Panc1 (cell line): ENCODE data around the gene LRRC49. TPM values are rescaled to one million over a fixed set of nuclear protein-coding genes. Genes with fewer than 3 reads are reported as not detected.
"Not testable (repeated sequence)": the region's sequence is repeated elsewhere in the genome, so short reads cannot be mapped to it uniquely, and the experiment has no call there.

Experiments used
- ATAC-seq: fragments of 200-7000 bp; cut with Tn5 transposase; 2 replicates; pipeline ENCODE4 v1.9.1; 2020; ENCODE audit warnings: mild to moderate bottlenecking, moderate library complexity
- BruUV-seq: library from RNA; stranded (reverse); fragments of 400-500 nt; replicated peaks from 2 replicates; lab custom pipeline; 2021; lab: Mats Ljungman, UMichigan
- CTCF ChIA-PET: fragments of 300-600 bp; sonication (Branson Sonifier 250); formaldehyde crosslinking; loops from one replicate; lab custom pipeline; 2022; ENCODE audit warnings: antibody characterized with exemption; lab: Charles Lee
- POLR2A ChIA-PET: fragments of 300-600 bp; sonication (Branson Sonifier 250); formaldehyde crosslinking; loops from one replicate; lab custom pipeline; 2022; ENCODE audit warnings: antibody characterized with exemption; lab: Charles Lee
- DNase-seq: peaks from one replicate; pipeline ENCODE4 v3.0.0-alpha.2; 2010; ENCODE audit warnings: low read depth, low spot score
- H3K27ac ChIP-seq: 2 replicates; pipeline ENCODE4 v1.5.1; 2011; ENCODE audit warnings: mild to moderate bottlenecking, low read length, inconsistent platforms
- H3K27me3 ChIP-seq: fragments of 200-500 bp; sonication (Bioruptor generic); 2 replicates; pipeline ENCODE4 v1.6.0; 2014; ENCODE audit warnings: low read length, inconsistent platforms; ENCODE audit not compliant: control insufficient read depth, insufficient read depth
- H3K36me3 ChIP-seq: fragments of 200-500 bp; sonication (Bioruptor generic); 2 replicates; pipeline ENCODE4 v1.5.1; 2014; ENCODE audit warnings: inconsistent platforms, mild to moderate bottlenecking, low read length, moderate library complexity; ENCODE audit not compliant: control insufficient read depth, insufficient read depth
- H3K4me1 ChIP-seq: 2 replicates; pipeline ENCODE4 v1.5.1; 2011; ENCODE audit warnings: inconsistent platforms, mild to moderate bottlenecking, low read length, moderate library complexity; ENCODE audit not compliant: control insufficient read depth, insufficient read depth
- H3K4me3 ChIP-seq, 2 experiments: 2 replicates each; pipeline ENCODE4 v1.5.1; 2011 to 2012; ENCODE audit warnings: low read depth in 2 of 2, low read length in 2 of 2, mild to moderate bottlenecking in 2 of 2, inconsistent platforms in 1 of 2, moderate library complexity in 1 of 2
- H3K9me3 ChIP-seq: fragments of 200-500 bp; sonication (Bioruptor generic); 2 replicates; pipeline ENCODE4 v1.5.1; 2014; ENCODE audit warnings: low read depth, mild to moderate bottlenecking, inconsistent platforms, low read length, moderate library complexity; ENCODE audit not compliant: control insufficient read depth, insufficient read depth
- POLR2AphosphoS5 ChIP-seq: IDR thresholded peaks from 2 replicates; pipeline ENCODE4 v1.6.1; 2012; ENCODE audit warnings: mild to moderate bottlenecking, low read depth, low read length, moderate library complexity
- SIN3A ChIP-seq: IDR thresholded peaks from 2 replicates; pipeline ENCODE4 v1.6.1; 2012; ENCODE audit warnings: low read depth, mild to moderate bottlenecking, low read length, moderate library complexity, borderline replicate concordance; ENCODE audit not compliant: insufficient read depth
- TCF7L2 ChIP-seq: IDR thresholded peaks from 2 replicates; pipeline ENCODE4 v1.6.1; 2011; ENCODE audit warnings: mild to moderate bottlenecking, low read depth, low read length, inconsistent platforms
- in situ Hi-C: cut with HindIII; loops from 2 replicates; pipeline ENCODE4 v1.10.0; 2016; ENCODE audit warnings: low sequenced_read_pairs, low pct_unique_long_range_greater_than_20kb
- intact Hi-C: fragments of 100-400 bp; cut with micrococcal nuclease; formaldehyde crosslinking; loops from one replicate; pipeline ENCODE4 v1.10.0; 2022; ENCODE audit not compliant: unreplicated experiment
- total RNA-seq: library from RNA; stranded (reverse); gene quantifications from one replicate; pipeline ENCODE4 v1.2.1, GENCODE V29; 2021; ENCODE audit not compliant: unreplicated experiment
- TF ChIP-seq, protein P1 (sequence below): fragments of 450-650 bp; IDR thresholded peaks from 2 replicates; pipeline ENCODE4 v1.5.1; 2017; ENCODE audit warnings: mild to moderate bottlenecking
- TF ChIP-seq, protein P2 (sequence below), 2 experiments: IDR thresholded peaks; 2 replicates each; pipeline ENCODE4 v1.6.1; 2011 to 2012; ENCODE audit warnings: low read depth in 2 of 2, control low read depth in 1 of 2, low read length in 1 of 2, mild to moderate bottlenecking in 1 of 2, moderate library complexity in 1 of 2; ENCODE audit not compliant: insufficient read depth in 1 of 2

Gene LRRC49
- total RNA-seq, 1 experiment from 2014 or later = 8.3 TPM

- intact Hi-C loops = no loop called here
- Histone ChIP-seq H3K27me3 (no peaks in the 10 kb centered on the region), H3K4me1 (no peaks in the 10 kb centered on the region), H3K4me3 (no peak overlapping the region), H3K36me3 (no peaks in the 10 kb centered on the region), H3K9me3 (no peaks in the 10 kb centered on the region; the same call in 1 of the 2 replicates), H3K27ac (no peak overlapping the region)
- ChIA-PET CTCF (interaction anchor here (0.6 kb wide), 2 partner anchors 9 to 294 kb away, joined by 5 to 6 read pairs; no protein-coding TSS in a partner anchor), POLR2A (no interaction called here)
- TF ChIP-seq SIN3A (no peak), POLR2AphosphoS5 (no peak), TCF7L2 (no peak)
- TF ChIP-seq, protein P1, sequence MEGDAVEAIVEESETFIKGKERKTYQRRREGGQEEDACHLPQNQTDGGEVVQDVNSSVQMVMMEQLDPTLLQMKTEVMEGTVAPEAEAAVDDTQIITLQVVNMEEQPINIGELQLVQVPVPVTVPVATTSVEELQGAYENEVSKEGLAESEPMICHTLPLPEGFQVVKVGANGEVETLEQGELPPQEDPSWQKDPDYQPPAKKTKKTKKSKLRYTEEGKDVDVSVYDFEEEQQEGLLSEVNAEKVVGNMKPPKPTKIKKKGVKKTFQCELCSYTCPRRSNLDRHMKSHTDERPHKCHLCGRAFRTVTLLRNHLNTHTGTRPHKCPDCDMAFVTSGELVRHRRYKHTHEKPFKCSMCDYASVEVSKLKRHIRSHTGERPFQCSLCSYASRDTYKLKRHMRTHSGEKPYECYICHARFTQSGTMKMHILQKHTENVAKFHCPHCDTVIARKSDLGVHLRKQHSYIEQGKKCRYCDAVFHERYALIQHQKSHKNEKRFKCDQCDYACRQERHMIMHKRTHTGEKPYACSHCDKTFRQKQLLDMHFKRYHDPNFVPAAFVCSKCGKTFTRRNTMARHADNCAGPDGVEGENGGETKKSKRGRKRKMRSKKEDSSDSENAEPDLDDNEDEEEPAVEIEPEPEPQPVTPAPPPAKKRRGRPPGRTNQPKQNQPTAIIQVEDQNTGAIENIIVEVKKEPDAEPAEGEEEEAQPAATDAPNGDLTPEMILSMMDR = no peak
- TF ChIP-seq, protein P2, sequence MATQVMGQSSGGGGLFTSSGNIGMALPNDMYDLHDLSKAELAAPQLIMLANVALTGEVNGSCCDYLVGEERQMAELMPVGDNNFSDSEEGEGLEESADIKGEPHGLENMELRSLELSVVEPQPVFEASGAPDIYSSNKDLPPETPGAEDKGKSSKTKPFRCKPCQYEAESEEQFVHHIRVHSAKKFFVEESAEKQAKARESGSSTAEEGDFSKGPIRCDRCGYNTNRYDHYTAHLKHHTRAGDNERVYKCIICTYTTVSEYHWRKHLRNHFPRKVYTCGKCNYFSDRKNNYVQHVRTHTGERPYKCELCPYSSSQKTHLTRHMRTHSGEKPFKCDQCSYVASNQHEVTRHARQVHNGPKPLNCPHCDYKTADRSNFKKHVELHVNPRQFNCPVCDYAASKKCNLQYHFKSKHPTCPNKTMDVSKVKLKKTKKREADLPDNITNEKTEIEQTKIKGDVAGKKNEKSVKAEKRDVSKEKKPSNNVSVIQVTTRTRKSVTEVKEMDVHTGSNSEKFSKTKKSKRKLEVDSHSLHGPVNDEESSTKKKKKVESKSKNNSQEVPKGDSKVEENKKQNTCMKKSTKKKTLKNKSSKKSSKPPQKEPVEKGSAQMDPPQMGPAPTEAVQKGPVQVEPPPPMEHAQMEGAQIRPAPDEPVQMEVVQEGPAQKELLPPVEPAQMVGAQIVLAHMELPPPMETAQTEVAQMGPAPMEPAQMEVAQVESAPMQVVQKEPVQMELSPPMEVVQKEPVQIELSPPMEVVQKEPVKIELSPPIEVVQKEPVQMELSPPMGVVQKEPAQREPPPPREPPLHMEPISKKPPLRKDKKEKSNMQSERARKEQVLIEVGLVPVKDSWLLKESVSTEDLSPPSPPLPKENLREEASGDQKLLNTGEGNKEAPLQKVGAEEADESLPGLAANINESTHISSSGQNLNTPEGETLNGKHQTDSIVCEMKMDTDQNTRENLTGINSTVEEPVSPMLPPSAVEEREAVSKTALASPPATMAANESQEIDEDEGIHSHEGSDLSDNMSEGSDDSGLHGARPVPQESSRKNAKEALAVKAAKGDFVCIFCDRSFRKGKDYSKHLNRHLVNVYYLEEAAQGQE (IDR thresholded peaks at IDR 0.05; ENCODE audit: insufficient read depth in 1 of 2, low read depth in 2 of 2, low read length in 1 of 2) = no peak
- in situ Hi-C loops = no loop called here
- DNase-seq = no peak
- BruUV-seq = no TSS peak
- ATAC-seq = no peak
Measured at GRCh38 chr15:71002316-71002715, 109.7 kb downstream of the LRRC49 start.

GRCh38 chr15:71003319-71003718 is 110.7 kb downstream of the LRRC49 start:
- no peaks in the 10 kb centered on the region; the same call in 1 of the 2 replicates for H3K9me3 ChIP-seq
- DNase-seq (no peak), ATAC-seq (no peak)
- H3K27me3 ChIP-seq = no peaks in the 10 kb centered on the region
- TF ChIP-seq SIN3A (no peak), POLR2AphosphoS5 (no peak), TCF7L2 (no peak)
- TF ChIP-seq, protein P2 (IDR thresholded peaks at IDR 0.05; ENCODE audit: insufficient read depth in 1 of 2, low read depth in 2 of 2, low read length in 1 of 2) = no peak
- TF ChIP-seq, protein P1 = no peak
- no peaks in the 10 kb centered on the region for H3K4me1 ChIP-seq
- H3K27ac ChIP-seq = no peak overlapping the region
- CTCF ChIA-PET = interaction anchor here (0.6 kb wide), 1 partner anchor 438 kb away, joined by 5 read pairs; no protein-coding TSS in a partner anchor
- intact Hi-C loops (no loop called here), in situ Hi-C loops (no loop called here)
- POLR2A ChIA-PET = no interaction called here
- no peaks in the 10 kb centered on the region for H3K36me3 ChIP-seq
- H3K4me3 ChIP-seq = no peak overlapping the region
- no TSS peak for BruUV-seq

DNA sequence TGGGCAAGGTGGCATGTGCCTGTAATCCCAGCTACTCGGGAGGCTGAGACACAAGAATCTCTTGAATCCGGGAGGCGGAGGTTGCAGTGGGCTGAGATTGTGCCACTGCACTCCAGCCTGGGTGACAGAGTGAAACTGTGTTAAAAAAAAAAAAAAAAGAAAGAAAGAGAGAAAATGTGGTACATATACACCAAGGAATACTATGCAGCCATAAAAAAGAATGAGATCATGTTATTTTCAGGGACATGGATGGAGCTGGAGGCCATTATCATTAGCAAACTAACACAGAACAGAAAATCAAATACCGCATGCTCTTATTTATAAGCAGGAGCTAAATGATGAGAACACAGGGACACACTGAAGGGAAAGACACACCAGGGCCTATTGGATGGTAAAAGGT is 111.9 kb downstream of the LRRC49 start:
- H3K36me3 ChIP-seq, POLR2A ChIA-PET, DNase-seq, H3K4me3 ChIP-seq, CTCF ChIA-PET, ATAC-seq, H3K27me3 ChIP-seq, intact Hi-C loops, H3K27ac ChIP-seq, H3K4me1 ChIP-seq, H3K9me3 ChIP-seq, BruUV-seq, in situ Hi-C loops: not testable (repeated sequence)
